CD4-positive, alpha-beta T cell treated with Interleukin-17A for 1 hour (primary cell): ENCODE measurements around the gene IGFBP5.

Experiments
- DNase-seq: peaks from one replicate; pipeline ENCODE4 v3.0.0-alpha.2; 2020

The IGFBP5 gene

GRCh38 chr2:216713691-216714336 is 18.5 kb upstream of the IGFBP5 start:
- DNase-seq: no peak

- no peak for DNase-seq
These were observed 16.0 kb upstream of the IGFBP5 start for GRCh38 chr2:216711348-216711747.

- no peak for DNase-seq
These were observed 15.4 kb upstream of the IGFBP5 start for GRCh38 chr2:216710551-216711301.

GRCh38 chr2:216702756-216703155 is 7.4 kb upstream of the IGFBP5 start:
- no peak for DNase-seq

DNA sequence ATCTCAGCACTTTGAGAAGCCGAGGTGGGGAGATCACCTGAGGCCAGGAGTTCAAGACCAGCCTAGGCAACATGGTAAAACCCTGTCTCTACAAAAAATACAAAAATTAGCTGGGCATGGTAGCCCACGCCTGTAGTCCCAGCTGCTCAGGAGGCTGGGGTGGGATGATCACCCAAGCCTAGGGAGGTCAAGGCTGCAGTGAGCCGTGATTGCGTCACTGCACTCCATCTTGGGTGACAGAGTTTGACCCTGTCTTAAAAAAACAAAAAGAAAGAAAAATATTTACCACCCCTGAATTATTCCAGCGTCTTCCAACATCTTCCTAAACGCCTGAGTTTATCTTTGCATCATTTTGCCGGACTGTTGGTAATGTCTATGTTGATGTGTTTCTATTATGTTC is 6.2 kb upstream of the IGFBP5 start:
- no peak for DNase-seq

GRCh38 chr2:216700781-216701180 is 5.4 kb upstream of the IGFBP5 start:
- no peak for DNase-seq

GRCh38 chr2:216700088-216700567 is 4.8 kb upstream of the IGFBP5 start:
- DNase-seq: no peak

DNA sequence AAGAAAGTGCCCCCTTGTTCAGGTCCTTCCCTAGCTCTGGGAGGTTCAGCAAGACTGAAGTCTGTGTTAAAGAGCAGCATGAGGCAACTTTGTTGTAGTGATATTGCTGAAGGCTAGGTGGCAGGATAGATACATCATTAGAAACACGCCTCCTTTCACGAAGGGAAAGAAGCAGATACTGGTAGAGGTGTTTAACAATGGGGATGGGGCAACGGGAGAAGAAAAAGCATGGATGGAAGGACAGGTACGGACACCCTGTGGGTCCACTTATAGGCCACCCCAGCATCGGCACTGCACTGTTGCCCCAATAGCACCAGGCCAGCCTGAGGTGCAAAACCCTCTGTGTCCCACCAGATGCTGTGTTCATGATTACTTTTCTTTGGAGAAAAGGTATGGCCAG is 3.5 kb upstream of the IGFBP5 start:
- DNase-seq: peak; percentile 22

DNA sequence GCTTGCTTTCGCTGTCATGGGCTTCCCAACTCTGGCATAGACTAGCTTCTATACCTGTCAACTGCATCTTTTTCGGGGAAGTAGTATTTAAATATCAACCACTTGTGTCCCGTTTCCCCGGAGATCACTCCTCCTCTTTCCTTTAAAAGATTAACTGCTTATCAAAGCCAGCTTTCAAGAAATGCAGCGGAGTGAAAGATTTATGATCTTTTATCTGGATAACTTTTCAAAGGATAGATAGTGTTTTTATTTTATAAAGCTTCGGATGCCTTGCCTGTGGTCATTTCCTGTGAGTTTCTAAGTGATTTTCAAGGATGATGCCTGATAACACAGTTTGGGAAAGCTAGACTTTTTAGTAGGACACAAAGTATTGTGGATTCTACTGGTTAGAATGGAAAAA is 2.9 kb upstream of the IGFBP5 start:
- DNase-seq: no peak

- DNase-seq: no peak
These were observed 1.6 kb upstream of the IGFBP5 start for GRCh38 chr2:216696751-216697560.

DNA sequence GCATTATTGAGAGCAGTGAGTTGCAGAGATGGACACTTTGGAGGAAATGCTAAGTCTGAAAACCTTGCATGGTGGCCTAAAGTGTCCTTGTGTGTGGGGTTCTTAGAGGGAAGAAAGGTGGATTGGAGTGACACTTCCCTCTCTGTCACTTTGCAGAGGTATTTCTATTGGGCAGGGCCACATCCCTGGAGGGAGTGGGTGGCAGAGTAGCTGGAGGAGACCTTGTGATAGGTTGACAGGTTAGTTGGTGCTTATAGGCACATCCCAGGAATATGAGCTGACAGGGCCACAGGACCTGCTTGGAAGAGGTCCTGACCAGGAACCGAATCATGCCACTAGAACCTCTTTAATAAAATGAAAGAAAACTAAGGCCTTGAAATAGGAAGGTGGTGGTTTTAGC is 972 bp upstream of the IGFBP5 start:
- DNase-seq: no peak

DNA sequence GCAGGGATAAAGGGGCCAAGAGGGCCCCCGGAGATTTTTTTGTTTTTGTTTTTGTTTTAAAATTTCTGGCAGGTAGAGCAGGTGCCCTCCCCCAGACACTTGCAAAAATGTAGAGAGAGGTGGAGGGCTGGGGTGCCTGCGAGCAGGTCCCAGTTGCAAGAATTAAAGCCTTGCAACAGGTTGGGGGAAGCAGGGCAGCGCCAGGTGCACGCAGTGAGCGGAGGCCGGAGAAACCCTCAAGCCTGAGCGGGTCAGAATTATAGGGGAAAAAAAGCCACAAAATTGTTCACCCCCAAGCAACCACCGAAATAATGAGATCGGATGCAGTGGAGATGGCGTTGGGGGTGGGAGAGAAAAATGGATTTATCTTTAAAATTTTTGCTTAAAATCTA is 527 bp downstream of the IGFBP5 start:
- no peak for DNase-seq

DNA sequence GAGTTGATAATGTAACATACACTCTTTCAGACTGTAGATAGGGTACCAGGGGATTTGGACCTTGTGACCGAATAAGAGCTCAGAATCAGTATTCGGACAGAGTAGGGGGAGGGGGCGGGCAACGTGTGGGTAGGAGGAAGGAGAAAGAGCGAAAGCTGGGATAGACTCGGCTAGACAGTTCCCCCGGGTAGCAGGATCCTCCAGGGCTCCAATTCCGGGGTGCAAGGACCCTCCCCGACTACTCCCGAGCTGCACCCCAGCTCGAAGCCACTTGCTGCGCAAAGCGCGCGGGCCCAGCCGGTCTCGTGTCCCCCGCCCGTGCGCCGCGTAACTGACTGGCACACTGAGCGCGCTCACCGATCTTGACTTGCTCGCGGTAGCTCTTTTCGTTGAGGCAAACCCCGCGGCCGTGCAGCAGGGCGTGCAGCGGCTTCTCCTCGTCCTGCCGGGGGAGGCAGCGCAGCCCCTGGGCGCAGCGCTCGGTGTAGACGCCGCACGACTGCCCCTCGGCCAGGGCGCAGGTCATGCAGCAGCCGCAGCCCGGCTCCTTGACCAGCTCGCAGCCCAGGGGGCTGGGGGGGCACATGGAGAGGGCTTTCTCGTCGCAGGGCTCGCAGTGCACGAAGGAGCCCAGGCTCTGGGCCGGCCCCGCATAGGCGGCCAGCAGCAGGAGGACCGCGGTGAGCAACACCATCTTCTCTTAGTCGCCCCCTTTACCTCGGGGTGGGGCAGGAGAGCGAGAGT is 1.1 kb downstream of the IGFBP5 start:
- DNase-seq: no peak

DNA sequence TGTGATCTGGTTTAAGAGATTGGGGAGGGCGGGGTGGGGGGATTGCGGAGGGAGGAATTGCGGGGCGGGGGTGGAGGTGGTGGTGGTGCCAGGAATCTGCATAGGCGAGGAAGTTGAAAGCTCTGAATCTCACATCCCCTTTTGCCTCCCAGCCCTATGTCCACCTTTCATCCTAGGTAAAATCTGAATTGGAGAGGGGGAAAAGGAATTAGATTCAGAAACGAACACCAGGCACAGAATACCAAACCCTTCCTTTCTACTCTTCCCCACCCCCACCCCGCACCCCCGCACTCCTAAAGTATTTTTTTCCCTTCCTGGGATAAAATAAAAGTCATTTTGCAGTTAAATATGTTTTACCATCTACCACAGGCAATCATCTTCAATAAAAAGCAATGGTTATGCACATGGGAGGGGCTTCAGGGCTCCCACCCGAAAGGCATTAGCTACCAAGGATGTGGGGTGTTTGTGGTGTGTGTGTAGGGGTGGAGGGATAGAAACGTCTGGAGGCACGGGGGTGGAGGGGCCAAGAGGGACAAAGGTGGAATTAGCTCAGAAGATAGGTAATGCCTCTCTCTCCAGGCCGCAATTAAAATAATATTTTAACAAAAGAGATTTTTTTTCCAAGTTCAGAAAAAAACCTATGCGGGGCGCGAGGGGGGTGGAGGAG is 1.8 kb downstream of the IGFBP5 start:
- DNase-seq: no peak

DNA sequence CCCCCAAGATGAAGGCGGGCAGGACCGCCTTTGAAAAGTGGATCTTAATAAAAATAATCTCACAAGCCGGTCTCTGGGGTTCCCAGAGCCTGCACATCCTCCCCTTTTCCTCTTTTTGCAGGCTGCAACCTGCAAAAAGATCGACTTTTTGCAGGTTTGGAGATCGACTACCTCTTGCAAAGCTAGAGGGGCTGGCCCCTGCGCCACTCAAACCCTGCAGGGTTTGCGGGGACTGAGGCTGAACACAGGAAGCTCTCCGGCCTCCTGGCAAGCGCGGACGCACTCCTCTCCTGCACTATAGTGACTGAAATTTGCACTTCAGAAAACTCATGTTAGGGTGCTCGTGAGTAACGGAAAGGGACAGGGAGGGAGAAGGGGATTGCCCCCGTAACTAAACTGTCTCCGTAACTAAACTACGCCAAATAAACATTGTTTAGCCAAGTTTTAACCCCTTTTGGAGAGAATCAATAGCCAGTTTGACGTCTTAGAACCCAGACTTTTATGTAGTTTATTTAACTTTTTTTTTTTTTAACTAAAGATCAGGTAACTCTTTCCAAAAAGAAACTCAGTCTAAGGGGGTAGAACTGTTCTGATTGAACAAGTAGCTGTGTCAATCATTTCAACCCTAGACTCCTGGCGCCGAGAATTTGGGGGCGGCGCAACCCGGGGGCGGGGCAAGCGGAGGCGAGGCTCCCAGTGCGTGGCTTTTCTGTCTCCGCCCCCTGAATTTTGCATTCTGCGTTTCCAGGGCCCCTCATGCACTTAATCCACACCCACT is 2.5 kb downstream of the IGFBP5 start:
- DNase-seq: peak; percentile 43

DNA sequence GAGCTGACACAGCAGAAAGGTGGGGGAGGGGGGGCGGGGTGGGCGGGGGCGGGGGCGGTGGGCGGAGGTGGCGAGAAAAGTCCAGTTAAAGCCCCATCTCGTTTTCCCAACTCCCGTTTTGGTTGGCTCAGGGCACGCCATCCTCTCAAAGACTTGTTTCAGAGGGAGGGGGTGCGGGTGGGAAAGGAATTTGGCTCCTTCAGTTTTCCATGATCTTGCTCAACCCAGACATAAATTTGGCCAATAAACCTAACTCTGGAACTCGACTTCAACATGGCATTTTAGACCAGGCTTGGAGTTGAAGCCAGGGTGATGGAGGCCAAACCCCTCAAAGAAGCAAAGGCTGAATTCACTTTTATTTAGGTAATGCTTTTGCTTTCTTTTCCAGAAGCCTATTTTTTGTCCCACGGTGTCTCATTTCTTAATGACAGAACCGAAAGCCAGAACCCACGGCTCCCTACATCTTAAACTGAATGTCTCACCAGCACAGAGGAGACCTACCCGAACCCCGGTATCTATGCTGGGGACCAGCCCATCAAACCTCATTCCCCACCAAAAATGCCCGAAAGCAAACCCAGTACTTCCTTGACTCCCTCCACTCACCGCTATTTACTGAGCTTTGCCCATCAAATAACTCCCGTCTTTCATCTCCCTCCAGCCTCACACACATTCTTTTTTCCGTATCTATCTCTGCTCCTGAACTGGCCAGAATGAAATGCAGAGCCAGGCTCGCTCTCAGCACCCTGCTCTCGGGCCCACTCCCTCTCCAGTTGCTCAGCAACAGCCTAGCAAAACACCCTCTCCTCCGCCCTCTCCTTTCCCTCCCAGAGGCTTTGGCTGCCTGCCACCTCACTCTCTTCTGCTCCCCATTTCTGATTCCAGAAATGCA is 4.3 kb downstream of the IGFBP5 start:
- DNase-seq: no peak

GRCh38 chr2:216690456-216690852 is 4.9 kb downstream of the IGFBP5 start:
- DNase-seq: no peak

DNA sequence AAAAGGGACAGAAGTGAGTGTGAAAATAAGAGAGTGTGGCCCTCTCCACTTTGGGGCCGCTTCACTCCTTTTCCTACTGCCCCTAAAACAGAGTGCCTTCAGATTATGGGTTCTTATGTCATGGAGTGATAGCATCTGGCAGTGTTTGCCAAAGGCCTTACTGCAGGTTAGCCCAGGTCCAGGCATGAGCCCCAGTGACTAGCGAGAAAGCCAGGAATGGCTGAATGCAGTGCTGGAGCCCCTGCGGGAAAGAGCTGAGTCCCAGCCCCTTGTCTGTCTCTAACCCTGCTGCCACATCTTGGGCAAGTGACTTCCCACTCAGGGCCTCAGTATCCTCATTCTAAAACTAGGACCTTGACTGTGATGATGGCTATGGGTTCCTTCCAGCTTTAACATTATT is 6.0 kb downstream of the IGFBP5 start:
- no peak for DNase-seq

DNA sequence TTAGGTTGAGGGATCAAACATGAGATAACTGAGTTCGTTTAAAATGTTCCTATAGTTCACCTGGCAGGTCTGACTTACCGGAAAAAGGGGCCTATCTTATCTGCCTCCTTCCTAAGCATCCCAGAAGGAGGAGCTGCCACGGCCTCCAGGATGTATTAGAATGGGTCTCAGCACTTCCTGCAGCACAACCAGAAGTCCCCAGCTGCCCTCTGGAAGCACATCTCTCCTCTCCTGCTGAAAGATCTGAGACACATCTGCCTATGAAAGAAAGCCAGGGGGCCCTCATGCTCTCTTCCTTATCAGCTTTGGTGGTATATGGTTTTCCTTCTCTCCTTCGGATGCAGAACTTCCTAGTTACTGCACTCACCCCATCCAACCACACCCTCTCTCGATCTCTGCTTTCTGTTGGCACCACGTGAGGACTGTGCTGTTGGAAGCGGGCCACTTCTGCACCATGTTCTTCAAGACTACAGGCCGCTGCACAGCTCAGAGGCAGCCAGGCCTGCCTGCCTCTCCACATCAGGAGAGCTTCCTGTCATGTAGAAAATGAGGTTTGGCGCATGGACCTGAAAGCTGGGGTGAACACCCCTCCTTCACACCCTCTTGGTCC is 6.5 kb downstream of the IGFBP5 start:
- no peak for DNase-seq

DNA sequence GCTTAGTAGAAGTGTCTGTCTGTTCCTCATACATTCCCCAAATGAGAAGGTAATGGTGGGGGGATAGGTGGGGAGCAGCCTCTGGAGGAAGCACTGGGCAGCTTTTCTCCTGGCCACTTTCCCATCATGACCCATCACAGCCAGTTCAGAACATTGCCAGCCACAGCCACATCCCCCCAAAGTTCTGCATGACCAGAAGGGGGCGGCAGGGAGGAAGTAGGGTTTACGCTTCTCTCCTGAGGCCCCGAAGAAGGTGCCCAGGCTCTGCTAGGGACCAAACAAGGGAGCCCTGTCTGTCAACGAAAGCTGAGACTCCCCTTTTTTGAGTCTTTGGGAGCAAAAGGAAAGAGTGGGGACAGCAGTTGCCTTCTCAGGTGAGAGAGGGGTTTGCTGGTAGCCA is 7.7 kb downstream of the IGFBP5 start:
- no peak for DNase-seq
